ENCODE data around the gene CACNA2D3.

- no peak for TF ChIP-seq CTCF (optimal IDR thresholded peaks at IDR 0.05 in 1 of 3, IDR thresholded peaks at IDR 0.05 in 1 of 3, conservative IDR thresholded peaks at IDR 0.05 in 1 of 3; ENCODE audit: extremely low read depth in 1 of 3, insufficient read depth in 2 of 3, low read length in 3 of 3)
- TF ChIP-seq EZH2 (IDR thresholded peaks at IDR 0.05; ENCODE audit: low read length): no peak
Observed at GRCh38 chr3:54703923-54704322, 581.6 kb downstream of the CACNA2D3 start.
